HCT116 (cell line): Measurements from ENCODE around the gene EIF2AK3. TPM values are rescaled to one million over a fixed set of nuclear protein-coding genes. Genes with fewer than 3 reads are reported as not detected.

Source experiments
- ATAC-seq: fragments of 200-7000 bp; cut with Tn5 transposase; 2 replicates; pipeline ENCODE4 v1.9.1; 2020; ENCODE audit warnings: mild to moderate bottlenecking, moderate library complexity
- BruUV-seq: library from RNA; stranded (reverse); fragments of 400-500 nt; replicated peaks from 2 replicates; lab custom pipeline; 2021; lab: Mats Ljungman, UMichigan
- CTCF ChIA-PET: fragments of 300-600 bp; sonication (Branson Sonifier 250); formaldehyde crosslinking; loops from one replicate; lab custom pipeline; 2021; ENCODE audit warnings: antibody characterized with exemption; lab: Charles Lee
- POLR2A ChIA-PET: fragments of 300-600, 350-600 bp; sonication (Branson Sonifier 250); formaldehyde crosslinking; loops from one replicate; lab custom pipeline; 2021; ENCODE audit warnings: antibody characterized with exemption; lab: Charles Lee
- RAD21 ChIA-PET, 2 experiments: fragments of 300-600 bp; sonication (Branson Sonifier 250); formaldehyde crosslinking; loops; one replicate each; lab custom pipeline; 2023; ENCODE audit warnings: low total read pairs in 2 of 2; ENCODE audit not compliant: uncharacterized antibody in 2 of 2, unreplicated experiment in 2 of 2, low non-redundant PET in 1 of 2; lab: Charles Lee
- DNase-seq: peaks from one replicate; pipeline ENCODE4 v3.0.0-alpha.2; 2010; ENCODE audit warnings: low read depth, low spot score
- H2AFZ ChIP-seq: fragments of 200-600 bp; shearing (Covaris generic), sonication (generic); 2 replicates; pipeline ENCODE4 v1.6.1; 2017; ENCODE audit warnings: low read depth, mixed run types, mixed read lengths, antibody characterized with exemption, low read length; ENCODE audit not compliant: poor library complexity, severe bottlenecking
- H3K27ac ChIP-seq: 2 replicates; pipeline ENCODE4 v1.5.1; 2012; ENCODE audit warnings: low read depth, low read length
- H3K27me3 ChIP-seq: fragments of 200-600 bp; sonication (generic); 2 replicates; pipeline ENCODE4 v1.6.1; 2016; ENCODE audit warnings: mixed run types, low read length, mixed read lengths; ENCODE audit not compliant: insufficient read depth
- H3K36me3 ChIP-seq, 2 experiments: fragments of 200-500 bp in 1 of 2; fragments of 200-600 bp in 1 of 2; sonication (Bioruptor generic) in 1 of 2; sonication (generic) in 1 of 2; 2 replicates each; pipeline versions ENCODE4 v1.5.1 to v1.6.1; 2014 to 2016; ENCODE audit warnings: low read length in 2 of 2, inconsistent platforms in 1 of 2, mixed read lengths in 1 of 2, mixed run types in 1 of 2; ENCODE audit not compliant: insufficient read depth in 2 of 2, control insufficient read depth in 1 of 2
- H3K4me1 ChIP-seq, 2 experiments: fragments of 200-600 bp in 1 of 2; sonication (generic) in 1 of 2; 2 replicates each; pipeline versions ENCODE4 v1.5.1 to v1.6.1; 2012 to 2017; ENCODE audit warnings: low read length in 2 of 2, inconsistent platforms in 1 of 2, mild to moderate bottlenecking in 1 of 2, mixed read lengths in 1 of 2, mixed run types in 1 of 2, moderate library complexity in 1 of 2; ENCODE audit not compliant: insufficient read depth in 2 of 2, control insufficient read depth in 1 of 2
- H3K4me2 ChIP-seq: fragments of 200-600 bp; sonication (generic); 2 replicates; pipeline ENCODE4 v1.6.1; 2017; ENCODE audit warnings: mixed run types, low read length, mixed read lengths
- H3K4me3 ChIP-seq, 2 experiments: fragments of 200-600 bp in 1 of 2; sonication (generic) in 1 of 2; replicated peaks in 1 of 2; 2 replicates each; pipeline ENCODE4 v1.5.1; 2011 to 2016; ENCODE audit warnings: low read length in 2 of 2, control low read depth in 1 of 2, low read depth in 1 of 2, mild to moderate bottlenecking in 1 of 2, mixed read lengths in 1 of 2, mixed run types in 1 of 2
- H3K79me2 ChIP-seq: fragments of 200-600 bp; sonication (generic); 2 replicates; pipeline ENCODE4 v1.6.1; 2017; ENCODE audit warnings: mild to moderate bottlenecking, mixed run types, low read length, moderate library complexity, mixed read lengths; ENCODE audit not compliant: insufficient read depth
- H3K9ac ChIP-seq: fragments of 200-600 bp; sonication (generic); 2 replicates; pipeline ENCODE4 v1.6.1; 2016; ENCODE audit warnings: low read length, mixed read lengths
- H3K9me2 ChIP-seq: fragments of 200-600 bp; sonication (generic), shearing (Covaris generic); 2 replicates; pipeline ENCODE4 v1.6.1; 2017; ENCODE audit warnings: mixed run types, mild to moderate bottlenecking, moderate library complexity; ENCODE audit not compliant: insufficient read depth
- H3K9me3 ChIP-seq, 2 experiments: fragments of 200-500 bp in 1 of 2; fragments of 200-600 bp in 1 of 2; sonication (Bioruptor generic) in 1 of 2; sonication (generic) in 1 of 2; 2 replicates each; pipeline ENCODE4 v1.6.1; 2014 to 2017; ENCODE audit warnings: low read length in 2 of 2, mixed read lengths in 2 of 2, inconsistent platforms in 1 of 2, low read depth in 1 of 2, mild to moderate bottlenecking in 1 of 2, mixed run types in 1 of 2, moderate library complexity in 1 of 2; ENCODE audit not compliant: control insufficient read depth in 1 of 2, insufficient read depth in 1 of 2
- H4K20me1 ChIP-seq: fragments of 200-600 bp; sonication (generic), shearing (Covaris generic); 2 replicates; pipeline ENCODE4 v1.6.1; 2017; ENCODE audit warnings: mixed run types, mild to moderate bottlenecking, moderate library complexity; ENCODE audit not compliant: insufficient read depth
- CBX3 ChIP-seq: IDR thresholded peaks from 2 replicates; pipeline ENCODE4 v1.6.1; 2012; ENCODE audit warnings: low read depth
- CEBPB ChIP-seq: IDR thresholded peaks from 2 replicates; pipeline ENCODE4 v1.6.1; 2012; ENCODE audit warnings: low read depth
- EZH2phosphoT487 ChIP-seq: fragments of 200-600 bp; IDR thresholded peaks from 2 replicates; pipeline ENCODE4 v1.6.1; 2018; ENCODE audit warnings: antibody characterized with exemption, borderline replicate concordance
- POLR2A ChIP-seq: IDR thresholded peaks from 2 replicates; pipeline ENCODE4 v1.7.0; 2011; ENCODE audit warnings: borderline replicate concordance; ENCODE audit not compliant: insufficient read depth, insufficient read length; ENCODE audit errors: extremely low read depth
- POLR2AphosphoS5 ChIP-seq: IDR thresholded peaks from 2 replicates; pipeline ENCODE4 v1.6.1; 2011; ENCODE audit warnings: mild to moderate bottlenecking, low read depth, low read length, moderate library complexity
- SP1 ChIP-seq: IDR thresholded peaks from 2 replicates; pipeline ENCODE4 v1.6.1; 2012; ENCODE audit warnings: low read depth
- ZFX ChIP-seq: fragments of 450-650 bp; IDR thresholded peaks from 2 replicates; pipeline ENCODE4 v1.6.1; 2017
- ZNF274 ChIP-seq: fragments of 200-500 bp; sonication (Bioruptor generic); IDR thresholded peaks from 2 replicates; pipeline ENCODE4 v1.6.1; 2014; ENCODE audit warnings: mild to moderate bottlenecking, low read depth, low read length, inconsistent platforms
- intact Hi-C: fragments of 100-400 bp; cut with micrococcal nuclease; formaldehyde crosslinking; loops from 2 replicates; pipeline ENCODE4 v1.10.0; 2022
- total RNA-seq: library from RNA; stranded (reverse); gene quantifications from one replicate; pipeline ENCODE4 v1.2.1, GENCODE V29; 2021; ENCODE audit not compliant: unreplicated experiment
- TF ChIP-seq, protein P1 (sequence below): IDR thresholded peaks from 2 replicates; pipeline ENCODE4 v1.6.1; 2012
- TF ChIP-seq, protein P2 (sequence below), 3 experiments: fragments of 200-600 bp in 1 of 3; sonication (generic) in 1 of 3; IDR thresholded peaks in 2 of 3; conservative IDR thresholded peaks in 1 of 3; 2 replicates each; pipeline ENCODE4 v1.5.1; 2012 to 2017; ENCODE audit warnings: low read depth in 2 of 3, low read length in 2 of 3, antibody characterized with exemption in 1 of 3, borderline replicate concordance in 1 of 3, control low read depth in 1 of 3, mild to moderate bottlenecking in 1 of 3, mixed read lengths in 1 of 3, mixed run types in 1 of 3, moderate library complexity in 1 of 3; ENCODE audit not compliant: insufficient read depth in 1 of 3
- TF ChIP-seq, protein P3 (sequence below): IDR thresholded peaks from 2 replicates; pipeline ENCODE4 v1.6.1; 2012

Gene EIF2AK3
- total RNA-seq, 1 experiment from 2014 or later: 8.9 TPM

DNA sequence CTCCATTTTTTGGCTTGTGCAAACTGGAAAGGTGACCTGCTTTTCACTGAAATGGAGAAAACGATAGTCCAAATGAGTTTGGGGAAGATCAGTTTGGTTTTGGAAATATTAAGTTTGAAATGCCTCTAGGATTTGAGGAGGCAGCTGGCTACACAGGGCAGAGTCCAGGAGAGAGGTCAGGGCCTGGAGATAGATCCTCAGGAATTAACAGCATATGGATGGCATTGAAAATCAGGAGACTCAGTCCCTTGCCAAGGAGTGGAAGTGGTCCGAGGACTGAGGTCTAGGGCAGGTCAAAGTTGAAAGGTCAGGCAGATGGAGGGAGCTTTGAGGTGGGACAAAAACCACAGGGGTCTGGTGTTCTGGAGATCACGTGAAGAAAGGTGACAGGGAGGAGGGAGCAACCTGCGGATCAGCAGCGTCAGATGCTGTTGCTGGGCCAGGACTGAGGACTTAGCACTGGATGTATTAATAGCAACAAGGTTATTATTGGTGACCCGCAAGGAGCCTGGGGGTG lies 83.7 kb downstream of the EIF2AK3 start:
- TF ChIP-seq, protein P1, sequence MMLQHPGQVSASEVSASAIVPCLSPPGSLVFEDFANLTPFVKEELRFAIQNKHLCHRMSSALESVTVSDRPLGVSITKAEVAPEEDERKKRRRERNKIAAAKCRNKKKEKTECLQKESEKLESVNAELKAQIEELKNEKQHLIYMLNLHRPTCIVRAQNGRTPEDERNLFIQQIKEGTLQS: no peak
- TF ChIP-seq ZFX (no peak), CBX3 (no peak)
- TF ChIP-seq, protein P2, sequence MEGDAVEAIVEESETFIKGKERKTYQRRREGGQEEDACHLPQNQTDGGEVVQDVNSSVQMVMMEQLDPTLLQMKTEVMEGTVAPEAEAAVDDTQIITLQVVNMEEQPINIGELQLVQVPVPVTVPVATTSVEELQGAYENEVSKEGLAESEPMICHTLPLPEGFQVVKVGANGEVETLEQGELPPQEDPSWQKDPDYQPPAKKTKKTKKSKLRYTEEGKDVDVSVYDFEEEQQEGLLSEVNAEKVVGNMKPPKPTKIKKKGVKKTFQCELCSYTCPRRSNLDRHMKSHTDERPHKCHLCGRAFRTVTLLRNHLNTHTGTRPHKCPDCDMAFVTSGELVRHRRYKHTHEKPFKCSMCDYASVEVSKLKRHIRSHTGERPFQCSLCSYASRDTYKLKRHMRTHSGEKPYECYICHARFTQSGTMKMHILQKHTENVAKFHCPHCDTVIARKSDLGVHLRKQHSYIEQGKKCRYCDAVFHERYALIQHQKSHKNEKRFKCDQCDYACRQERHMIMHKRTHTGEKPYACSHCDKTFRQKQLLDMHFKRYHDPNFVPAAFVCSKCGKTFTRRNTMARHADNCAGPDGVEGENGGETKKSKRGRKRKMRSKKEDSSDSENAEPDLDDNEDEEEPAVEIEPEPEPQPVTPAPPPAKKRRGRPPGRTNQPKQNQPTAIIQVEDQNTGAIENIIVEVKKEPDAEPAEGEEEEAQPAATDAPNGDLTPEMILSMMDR (IDR thresholded peaks at IDR 0.05 in 2 of 3, conservative IDR thresholded peaks at IDR 0.05 in 1 of 3; ENCODE audit: borderline replicate concordance in 1 of 3, insufficient read depth in 1 of 3, low read depth in 2 of 3, low read length in 2 of 3): no peak
- TF ChIP-seq, protein P3, sequence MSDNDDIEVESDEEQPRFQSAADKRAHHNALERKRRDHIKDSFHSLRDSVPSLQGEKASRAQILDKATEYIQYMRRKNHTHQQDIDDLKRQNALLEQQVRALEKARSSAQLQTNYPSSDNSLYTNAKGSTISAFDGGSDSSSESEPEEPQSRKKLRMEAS: no peak

DNA sequence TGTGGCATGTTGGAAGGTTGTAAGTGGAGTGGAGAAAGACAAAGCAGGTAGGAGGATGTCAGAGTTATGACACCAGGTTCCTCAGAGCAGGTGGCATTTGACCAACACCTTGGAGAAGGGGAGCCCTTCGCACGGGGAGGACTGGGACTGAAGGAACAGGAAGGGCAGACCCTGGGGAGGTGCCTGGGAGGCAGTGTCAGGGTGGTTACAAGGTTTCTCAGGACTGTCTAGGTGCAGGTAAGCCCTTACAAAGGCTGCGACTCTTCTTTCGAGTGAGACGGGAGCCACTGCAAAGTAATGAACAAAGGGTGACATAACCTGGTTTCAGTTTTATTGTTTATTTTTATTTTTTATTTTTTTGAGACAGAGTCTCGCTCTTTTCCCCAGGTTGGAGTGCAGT lies 84.6 kb downstream of the EIF2AK3 start:
- Histone ChIP-seq H3K4me3 (no peak overlapping the region), H3K27me3 (no peaks in the 10 kb centered on the region), H3K9me3 (no peaks in the 10 kb centered on the region), H3K36me3 (no peaks in the 10 kb centered on the region), H2AFZ (no peak overlapping the region), H3K9me2 (no peaks in the 10 kb centered on the region), H3K4me2 (no peak overlapping the region), H4K20me1 (no peaks in the 10 kb centered on the region), H3K4me1 (peaks cover 0 to 25% of the 10 kb centered on the region in 2 experiments; a peak in 2 of 4 replicates), H3K79me2 (no peaks in the 10 kb centered on the region), H3K27ac (no peak overlapping the region), H3K9ac (no peak overlapping the region)
- BruUV-seq: no TSS peak
- DNase-seq (no peak), ATAC-seq (no peak)
- RAD21 ChIA-PET: no interaction called here
- TF ChIP-seq POLR2A (no peak), POLR2AphosphoS5 (no peak), EZH2phosphoT487 (no peak), CEBPB (no peak), ZNF274 (no peak), SP1 (no peak)
- TF ChIP-seq, protein P2 (IDR thresholded peaks at IDR 0.05 in 2 of 3, conservative IDR thresholded peaks at IDR 0.05 in 1 of 3; ENCODE audit: borderline replicate concordance in 1 of 3, insufficient read depth in 1 of 3, low read depth in 2 of 3, low read length in 2 of 3): no peak
- intact Hi-C loops: no loop called here
- POLR2A ChIA-PET: no interaction called here
- CTCF ChIA-PET: no interaction called here

More for the DNA sequence above, 83.7 kb downstream of the EIF2AK3 start:
- Histone ChIP-seq H3K27me3 (no peaks in the 10 kb centered on the region), H3K27ac (no peak overlapping the region), H3K9me3 (no peaks in the 10 kb centered on the region), H2AFZ (no peak overlapping the region), H3K4me3 (no peak overlapping the region), H4K20me1 (no peaks in the 10 kb centered on the region), H3K79me2 (no peaks in the 10 kb centered on the region), H3K9me2 (no peaks in the 10 kb centered on the region), H3K9ac (no peak overlapping the region), H3K36me3 (no peaks in the 10 kb centered on the region), H3K4me2 (no peak overlapping the region), H3K4me1 (peaks cover 0 to 25% of the 10 kb centered on the region in 2 experiments; a peak in 2 of 4 replicates)
- intact Hi-C loops: no loop called here
- DNase-seq: no peak
- BruUV-seq: no TSS peak
- ChIA-PET RAD21 (no interaction called here), POLR2A (no interaction called here), CTCF (no interaction called here)
- no peak for ATAC-seq
